Stimulated activated CD4-positive, alpha-beta T cell treated with anti-CD3 and anti-CD28 coated beads, TNF-alpha, amount 100 ng/mL, for 1 hour (primary cell): Measurements from ENCODE around the gene CNST.
"Not testable (repeated sequence)": the region's sequence is repeated elsewhere in the genome, so short reads cannot be mapped to it uniquely, and the experiment has no call there.

ENCODE experiments used
- DNase-seq, 3 donors: peaks; one replicate each; pipeline ENCODE4 v3.0.0-alpha.2; 2020; ENCODE audit warnings: low read depth in 3 of 3, low spot score in 1 of 3

The CNST gene

DNA sequence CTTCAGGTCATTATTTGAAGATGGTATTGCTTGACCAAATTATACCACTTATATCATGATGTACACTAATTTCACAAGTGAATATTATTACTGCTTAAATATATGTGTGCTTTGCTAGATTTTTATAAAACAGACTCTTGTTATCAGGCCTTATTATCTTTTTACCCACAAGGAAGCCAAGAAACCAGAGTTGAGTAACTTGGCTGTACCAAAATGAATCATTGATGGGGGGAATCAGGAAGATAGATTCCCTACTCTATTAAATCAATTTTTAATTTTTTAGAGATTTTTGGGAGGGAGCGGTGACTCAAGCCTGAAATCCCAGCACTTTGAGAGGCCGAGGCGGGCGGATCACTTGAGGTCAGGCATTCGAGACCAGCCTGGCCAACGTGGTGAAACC is 141.9 kb downstream of the CNST start:
- no peak for DNase-seq

DNA sequence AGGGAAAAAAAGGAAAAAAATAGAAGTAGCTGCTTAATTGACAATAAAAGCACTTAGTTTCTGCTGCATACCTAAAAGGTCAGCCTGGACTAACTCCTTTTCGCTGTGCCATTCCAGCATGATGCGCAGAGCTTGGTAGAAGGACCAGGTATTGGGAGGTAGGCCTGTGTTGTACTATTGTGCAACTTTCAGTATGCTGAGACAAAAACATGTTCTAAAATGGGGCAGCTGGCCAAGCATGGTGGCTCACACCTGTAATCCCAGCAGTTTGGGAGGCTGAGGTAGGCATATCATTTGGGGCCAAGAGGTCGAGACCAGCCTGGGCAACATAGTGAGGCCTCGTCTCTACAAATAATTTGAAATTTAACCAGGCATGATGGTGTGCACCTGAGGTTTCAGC is 142.9 kb downstream of the CNST start:
- no peak for DNase-seq

DNA sequence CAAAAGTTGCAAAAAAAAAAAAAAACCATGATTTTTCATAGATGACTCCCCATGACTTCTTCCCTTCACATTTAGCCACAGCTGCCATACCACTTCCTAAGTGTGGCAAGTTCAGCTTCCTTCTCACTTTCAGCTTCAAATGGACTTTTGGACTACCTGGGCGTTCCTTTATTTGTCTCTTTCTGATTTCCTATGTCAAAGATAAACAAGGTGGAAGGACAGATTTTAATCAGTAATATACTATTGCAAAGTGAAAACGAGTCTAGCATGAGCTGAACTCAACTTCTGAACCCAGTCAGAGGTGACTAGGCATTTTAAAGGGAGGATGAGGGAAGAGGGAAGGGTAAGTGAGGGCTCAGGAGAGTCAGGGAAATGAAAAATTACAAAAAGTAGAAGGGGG is 143.6 kb downstream of the CNST start:
- DNase-seq = no peak

DNA sequence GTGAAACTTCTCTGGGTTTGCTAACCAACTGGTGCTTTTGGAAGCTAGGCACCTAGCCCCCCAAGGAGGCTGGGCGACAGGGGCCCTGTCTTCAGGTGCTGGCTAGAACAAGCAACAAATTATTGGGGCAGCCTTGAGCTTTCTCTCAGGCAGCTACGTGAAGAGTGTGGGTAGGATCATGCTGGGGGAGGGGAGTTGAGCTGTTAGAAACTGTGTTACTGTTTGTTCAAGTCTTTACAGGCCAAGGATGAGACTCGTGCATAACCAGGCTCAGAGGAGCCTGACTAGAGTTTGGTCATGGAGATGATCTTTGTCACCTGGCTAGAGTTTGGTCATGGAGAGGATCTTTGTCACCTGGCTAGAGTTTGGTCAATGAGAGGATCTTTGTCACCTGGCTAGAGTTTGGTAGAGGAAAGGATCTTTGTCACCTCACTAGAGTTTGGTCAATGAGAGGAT is 145.3 kb downstream of the CNST start:
- DNase-seq = no peak

DNA sequence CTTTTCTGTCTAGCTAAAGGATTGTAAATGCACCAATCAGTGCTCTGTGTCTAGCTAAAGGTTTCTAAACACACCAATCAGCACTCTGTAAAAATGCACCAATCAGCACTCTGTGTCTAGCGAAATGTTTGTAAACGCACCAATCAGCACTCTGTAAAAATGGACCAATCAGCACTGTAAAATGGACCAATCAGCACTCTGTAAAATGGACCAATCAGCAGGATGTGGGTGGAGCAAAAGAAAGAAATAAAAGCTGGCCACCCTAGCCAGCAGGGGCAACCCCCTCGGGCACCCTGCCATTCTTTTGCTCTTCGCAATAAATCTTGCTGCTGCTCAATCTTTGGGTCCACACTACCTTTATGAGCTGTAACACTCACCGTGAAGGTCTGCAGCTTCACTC is 146.2 kb downstream of the CNST start:
- DNase-seq = not testable (repeated sequence)
